Measurements from ENCODE around the gene OR8S1.
"Not testable (repeated sequence)": the region's sequence is repeated elsewhere in the genome, so short reads cannot be mapped to it uniquely, and the experiment has no call there.

OR8S1 gene

DNA sequence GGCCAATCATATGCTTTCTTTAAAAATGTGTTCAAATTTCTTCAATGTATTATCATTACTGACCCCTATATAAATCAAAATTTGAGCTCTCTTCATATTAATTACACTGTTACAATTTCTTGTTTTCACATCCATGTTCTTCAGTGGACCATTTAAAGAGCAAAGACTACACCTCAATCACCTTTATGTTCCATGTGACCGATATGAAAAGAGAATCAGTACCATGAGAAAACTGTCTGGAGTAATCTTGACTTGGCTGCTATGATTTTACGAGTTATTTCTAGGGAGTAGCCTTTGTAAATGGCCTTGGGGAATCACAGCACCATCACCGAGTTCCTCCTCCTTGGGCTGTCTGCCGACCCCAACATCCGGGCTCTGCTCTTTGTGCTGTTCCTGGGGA is at the start of gene OR8S1:
Gene OR8S1 (plus strand): TSS at position 301 of the 400 bp plus-strand sequence. CDS start 0 bp downstream, at position 301.
- H3K4me3 ChIP-seq (replicated peaks in 1 of 2; ENCODE audit: low read depth in 2 of 2, low read length in 2 of 2) = no peak within 1 kb of the TSS
- TF ChIP-seq CTCF (IDR thresholded peaks at IDR 0.05; ENCODE audit: low read depth, low read length) = no peak
- no peak for DNase-seq (ENCODE audit: low read depth in 2 of 2)

GRCh38 chr12:48482198-48482597 is 43.2 kb upstream of the OR8S1 start, which contains the start of gene C12orf54:
Gene C12orf54 (plus strand): TSS chr12:48482498. CDS start chr12:48483297, 799 bp downstream.
- TF ChIP-seq CTCF (IDR thresholded peaks at IDR 0.05; ENCODE audit: low read depth, low read length) = no peak
- no peak for DNase-seq (ENCODE audit: low read depth in 2 of 2)
- no peak within 1 kb of the TSS for H3K4me3 ChIP-seq (replicated peaks in 1 of 2; ENCODE audit: low read depth in 2 of 2, low read length in 2 of 2)

- no peak for TF ChIP-seq CTCF (IDR thresholded peaks at IDR 0.05; ENCODE audit: low read depth, low read length)
- DNase-seq (ENCODE audit: low read depth in 2 of 2) = no peak
- no peak overlapping the region for H3K4me3 ChIP-seq (replicated peaks in 1 of 2; ENCODE audit: low read depth in 2 of 2, low read length in 2 of 2)
These were observed 42.5 kb upstream of the OR8S1 start for GRCh38 chr12:48482930-48483329.

- no peak for TF ChIP-seq CTCF (IDR thresholded peaks at IDR 0.05; ENCODE audit: low read depth, low read length)
These were observed 39.2 kb upstream of the OR8S1 start for GRCh38 chr12:48486261-48486660.

DNA sequence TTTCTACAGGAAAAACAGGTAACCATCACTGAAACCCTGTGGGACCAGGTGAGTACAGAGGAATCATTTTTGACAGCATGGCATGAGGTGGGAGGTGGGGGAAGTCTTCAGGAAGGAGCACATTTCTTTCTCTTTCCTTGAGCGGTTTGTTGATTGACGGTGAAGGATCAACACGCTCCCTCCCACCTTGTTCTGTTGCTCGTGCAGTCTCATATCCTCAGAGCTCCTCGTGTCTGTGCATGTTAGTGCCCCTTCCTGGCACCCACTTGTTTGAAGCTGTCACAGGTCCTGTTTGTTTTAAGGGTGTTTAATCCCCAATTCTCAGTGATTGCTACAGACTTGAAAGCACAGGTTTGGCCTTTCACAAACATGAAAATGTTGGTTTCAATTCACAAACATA is 38.8 kb upstream of the OR8S1 start:
- H3K4me3 ChIP-seq (replicated peaks in 1 of 2; ENCODE audit: low read depth in 2 of 2, low read length in 2 of 2) = no peak overlapping the region
- DNase-seq (ENCODE audit: low read depth in 2 of 2) = no peak
- no peak for TF ChIP-seq CTCF (IDR thresholded peaks at IDR 0.05; ENCODE audit: low read depth, low read length)

More at GRCh38 chr12:48486261-48486660, 39.2 kb upstream of the OR8S1 start:
- H3K4me3 ChIP-seq (replicated peaks in 1 of 2; ENCODE audit: low read depth in 2 of 2, low read length in 2 of 2) = no peak overlapping the region
- DNase-seq (ENCODE audit: low read depth in 2 of 2) = no peak

DNA sequence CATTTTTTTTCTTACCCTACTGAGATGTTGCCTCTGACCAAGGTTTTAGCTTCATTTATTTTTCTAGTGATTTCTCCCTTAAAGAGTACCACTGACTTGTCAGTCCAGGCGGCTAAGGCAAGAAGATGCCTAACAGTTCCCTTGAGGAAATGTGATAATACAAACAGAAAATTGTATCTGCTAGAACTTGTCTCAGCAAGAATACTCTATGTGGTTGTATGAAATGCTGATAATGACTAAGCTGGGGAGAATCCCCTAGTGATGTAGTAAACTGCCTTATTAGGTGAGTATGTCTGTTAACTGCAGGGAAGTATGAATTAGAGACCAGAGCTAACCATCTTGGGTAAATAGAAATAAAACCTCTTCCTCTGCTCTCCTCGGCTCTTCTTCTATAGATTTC is 36.4 kb upstream of the OR8S1 start:
- TF ChIP-seq CTCF (IDR thresholded peaks at IDR 0.05; ENCODE audit: low read depth, low read length) = no peak
- peak in 1 of 2 donors; percentile 14 for DNase-seq (ENCODE audit: low read depth in 2 of 2)
- no peak overlapping the region for H3K4me3 ChIP-seq (replicated peaks in 1 of 2; ENCODE audit: low read depth in 2 of 2, low read length in 2 of 2)

DNA sequence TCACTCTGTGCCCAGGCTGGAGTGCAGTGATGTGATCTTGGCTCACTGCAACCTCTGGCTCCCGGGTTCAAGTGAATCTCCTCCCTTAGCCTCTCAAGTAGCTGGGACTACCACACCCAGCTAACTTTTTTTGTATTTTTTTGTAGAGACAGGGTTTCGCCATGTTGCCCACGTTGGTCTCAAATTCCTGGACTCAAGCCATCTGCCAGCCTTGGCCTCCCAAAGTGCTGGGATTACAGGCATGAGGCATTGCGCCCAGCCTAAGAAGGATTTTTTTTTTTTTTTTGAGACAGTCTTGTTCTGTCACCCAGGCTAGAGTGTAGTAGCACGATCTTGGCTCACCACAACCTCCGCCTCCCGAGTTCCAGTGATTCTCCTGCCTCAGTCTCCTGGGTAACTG is 36.0 kb upstream of the OR8S1 start:
- not testable (repeated sequence) for H3K4me3 ChIP-seq (replicated peaks in 1 of 2; ENCODE audit: low read depth in 2 of 2, low read length in 2 of 2); DNase-seq (ENCODE audit: low read depth in 2 of 2)

DNA sequence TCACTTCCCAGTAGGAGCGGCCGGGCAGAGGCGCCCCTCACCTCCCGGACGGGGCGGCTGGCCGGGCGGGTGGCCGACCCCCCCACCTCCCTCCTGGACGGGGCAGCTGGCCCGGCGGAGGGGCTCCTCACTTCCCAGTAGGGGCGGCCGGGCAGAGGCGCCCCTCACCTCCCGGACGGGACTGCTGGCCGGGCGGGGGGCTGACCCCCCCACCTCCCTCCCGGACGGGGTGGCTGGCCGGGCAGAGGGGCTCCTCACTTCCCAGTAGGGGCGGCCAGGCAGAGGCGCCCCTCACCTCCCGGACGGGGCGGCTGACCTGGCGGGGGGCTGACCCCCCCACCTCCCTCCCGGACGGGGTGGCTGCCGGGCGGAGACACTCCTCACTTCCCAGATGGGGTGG is 25.2 kb upstream of the OR8S1 start:
- not testable (repeated sequence) for DNase-seq (ENCODE audit: low read depth in 2 of 2); H3K4me3 ChIP-seq (replicated peaks in 1 of 2; ENCODE audit: low read depth in 2 of 2, low read length in 2 of 2)

GRCh38 chr12:48506836-48507235 is 18.6 kb upstream of the OR8S1 start:
- DNase-seq (ENCODE audit: low read depth in 2 of 2); H3K4me3 ChIP-seq (replicated peaks in 1 of 2; ENCODE audit: low read depth in 2 of 2, low read length in 2 of 2): not testable (repeated sequence)
